Measurements from ENCODE around the gene APOO. TPM values are rescaled to one million over a fixed set of nuclear protein-coding genes. Genes with fewer than 3 reads are reported as not detected.

Gene APOO
- 2.0 TPM for total RNA-seq

GRCh38 chrX:23907498-23908218, at the start of gene APOO, which contains the start of gene CXorf58:
Gene APOO, minus strand, starts transcription at chrX:23907938. Its CDS starts 236 bp downstream, at chrX:23907702.
Gene CXorf58, plus strand, starts transcription at chrX:23908006. Its CDS starts 2,297 bp downstream, at chrX:23910303.
- Histone ChIP-seq H3K27me3 (ENCODE audit: insufficient read depth, low read length) (no peaks in the 10 kb centered on the region), H3K4me1 (ENCODE audit: insufficient read depth, low read length) (peaks cover 21% of the 10 kb centered on the region), H3K9me3 (ENCODE audit: low read depth, low read length) (no peaks in the 10 kb centered on the region), H3K4me3 (ENCODE audit: low read length) (peak within 1 kb of the TSS; percentile 46)

- Histone ChIP-seq H3K27me3 (ENCODE audit: insufficient read depth, low read length) (no peaks in the 10 kb centered on the region), H3K4me1 (ENCODE audit: insufficient read depth, low read length) (peaks cover 17% of the 10 kb centered on the region), H3K4me3 (ENCODE audit: low read length) (no peak overlapping the region), H3K9me3 (ENCODE audit: low read depth, low read length) (no peaks in the 10 kb centered on the region)
Observed at GRCh38 chrX:23954396-23954795, 46.7 kb upstream of the APOO start.

GRCh38 chrX:23953908-23954269, 46.2 kb upstream of the APOO start:
- Histone ChIP-seq H3K27me3 (ENCODE audit: insufficient read depth, low read length) (no peaks in the 10 kb centered on the region), H3K9me3 (ENCODE audit: low read depth, low read length) (no peaks in the 10 kb centered on the region), H3K4me3 (ENCODE audit: low read length) (peak overlapping the region; percentile 32), H3K4me1 (ENCODE audit: insufficient read depth, low read length) (peaks cover 17% of the 10 kb centered on the region)

- H3K9me3 ChIP-seq (ENCODE audit: low read depth, low read length): no peaks in the 10 kb centered on the region
- peak overlapping the region; percentile 32 for H3K4me3 ChIP-seq (ENCODE audit: low read length)
- no peaks in the 10 kb centered on the region for H3K27me3 ChIP-seq (ENCODE audit: insufficient read depth, low read length)
- peaks cover 17% of the 10 kb centered on the region for H3K4me1 ChIP-seq (ENCODE audit: insufficient read depth, low read length)
Observed at GRCh38 chrX:23952984-23953907, 45.5 kb upstream of the APOO start.

- Histone ChIP-seq H3K9me3 (ENCODE audit: low read depth, low read length) (no peaks in the 10 kb centered on the region), H3K27me3 (ENCODE audit: insufficient read depth, low read length) (no peaks in the 10 kb centered on the region), H3K4me3 (ENCODE audit: low read length) (no peak overlapping the region), H3K4me1 (ENCODE audit: insufficient read depth, low read length) (peaks cover 17% of the 10 kb centered on the region)
Observed at GRCh38 chrX:23952391-23952790, 44.7 kb upstream of the APOO start.

GRCh38 chrX:23945206-23945605, 37.5 kb upstream of the APOO start:
- Histone ChIP-seq H3K4me1 (ENCODE audit: insufficient read depth, low read length) (no peaks in the 10 kb centered on the region), H3K27me3 (ENCODE audit: insufficient read depth, low read length) (no peaks in the 10 kb centered on the region), H3K4me3 (ENCODE audit: low read length) (no peak overlapping the region), H3K9me3 (ENCODE audit: low read depth, low read length) (no peaks in the 10 kb centered on the region)

- no peak overlapping the region for H3K4me3 ChIP-seq (ENCODE audit: low read length)
- no peaks in the 10 kb centered on the region for H3K9me3 ChIP-seq (ENCODE audit: low read depth, low read length)
- no peaks in the 10 kb centered on the region for H3K4me1 ChIP-seq (ENCODE audit: insufficient read depth, low read length)
- no peaks in the 10 kb centered on the region for H3K27me3 ChIP-seq (ENCODE audit: insufficient read depth, low read length)
Observed at GRCh38 chrX:23944234-23944633, 36.5 kb upstream of the APOO start.

GRCh38 chrX:23939203-23939602, 31.5 kb upstream of the APOO start:
- Histone ChIP-seq H3K4me3 (ENCODE audit: low read length) (no peak overlapping the region), H3K4me1 (ENCODE audit: insufficient read depth, low read length) (no peaks in the 10 kb centered on the region), H3K9me3 (ENCODE audit: low read depth, low read length) (no peaks in the 10 kb centered on the region), H3K27me3 (ENCODE audit: insufficient read depth, low read length) (no peaks in the 10 kb centered on the region)

- H3K4me1 ChIP-seq (ENCODE audit: insufficient read depth, low read length): no peaks in the 10 kb centered on the region
- no peaks in the 10 kb centered on the region for H3K27me3 ChIP-seq (ENCODE audit: insufficient read depth, low read length)
- H3K4me3 ChIP-seq (ENCODE audit: low read length): no peak overlapping the region
- no peaks in the 10 kb centered on the region for H3K9me3 ChIP-seq (ENCODE audit: low read depth, low read length)
Observed at GRCh38 chrX:23938690-23939089, 31.0 kb upstream of the APOO start.

GRCh38 chrX:23937100-23937499, 29.4 kb upstream of the APOO start:
- Histone ChIP-seq H3K27me3 (ENCODE audit: insufficient read depth, low read length) (no peaks in the 10 kb centered on the region), H3K4me3 (ENCODE audit: low read length) (no peak overlapping the region), H3K4me1 (ENCODE audit: insufficient read depth, low read length) (no peaks in the 10 kb centered on the region), H3K9me3 (ENCODE audit: low read depth, low read length) (no peaks in the 10 kb centered on the region)

- H3K4me3 ChIP-seq (ENCODE audit: low read length): no peak overlapping the region
- no peaks in the 10 kb centered on the region for H3K9me3 ChIP-seq (ENCODE audit: low read depth, low read length)
- H3K4me1 ChIP-seq (ENCODE audit: insufficient read depth, low read length): peaks cover 5% of the 10 kb centered on the region
- no peaks in the 10 kb centered on the region for H3K27me3 ChIP-seq (ENCODE audit: insufficient read depth, low read length)
Observed at GRCh38 chrX:23936180-23936579, 28.4 kb upstream of the APOO start.

GRCh38 chrX:23935106-23935505, 27.4 kb upstream of the APOO start:
- no peak overlapping the region for H3K4me3 ChIP-seq (ENCODE audit: low read length)
- no peaks in the 10 kb centered on the region for H3K9me3 ChIP-seq (ENCODE audit: low read depth, low read length)
- peaks cover 8% of the 10 kb centered on the region for H3K4me1 ChIP-seq (ENCODE audit: insufficient read depth, low read length)
- H3K27me3 ChIP-seq (ENCODE audit: insufficient read depth, low read length): no peaks in the 10 kb centered on the region

GRCh38 chrX:23932046-23932445, 24.3 kb upstream of the APOO start:
- H3K4me1 ChIP-seq (ENCODE audit: insufficient read depth, low read length): peaks cover 8% of the 10 kb centered on the region
- H3K9me3 ChIP-seq (ENCODE audit: low read depth, low read length): no peaks in the 10 kb centered on the region
- H3K27me3 ChIP-seq (ENCODE audit: insufficient read depth, low read length): no peaks in the 10 kb centered on the region
- H3K4me3 ChIP-seq (ENCODE audit: low read length): no peak overlapping the region

GRCh38 chrX:23930894-23931604, 23.3 kb upstream of the APOO start:
- no peaks in the 10 kb centered on the region for H3K9me3 ChIP-seq (ENCODE audit: low read depth, low read length)
- H3K27me3 ChIP-seq (ENCODE audit: insufficient read depth, low read length): no peaks in the 10 kb centered on the region
- peaks cover 8% of the 10 kb centered on the region for H3K4me1 ChIP-seq (ENCODE audit: insufficient read depth, low read length)
- H3K4me3 ChIP-seq (ENCODE audit: low read length): no peak overlapping the region

- no peak overlapping the region for H3K4me3 ChIP-seq (ENCODE audit: low read length)
- no peaks in the 10 kb centered on the region for H3K27me3 ChIP-seq (ENCODE audit: insufficient read depth, low read length)
- no peaks in the 10 kb centered on the region for H3K9me3 ChIP-seq (ENCODE audit: low read depth, low read length)
- H3K4me1 ChIP-seq (ENCODE audit: insufficient read depth, low read length): peaks cover 2% of the 10 kb centered on the region
Observed at GRCh38 chrX:23926015-23926414, 18.3 kb upstream of the APOO start.
